Adrenal gland (tissue), 5 donors: Measurements from ENCODE around the gene NCCRP1.

ENCODE experiments used
- POLR2A ChIP-seq, 2 donors: fragments of 450-650 bp; IDR thresholded peaks; one replicate each; pipeline ENCODE4 v1.6.1; 2017; ENCODE audit warnings: antibody characterized with exemption in 2 of 2, mild to moderate bottlenecking in 2 of 2, moderate library complexity in 1 of 2
- TF ChIP-seq, protein P1 (sequence below), 6 experiments: fragments of 450-650 bp in 4 of 6; fragments of 200-600 bp in 2 of 6; sonication (generic) in 1 of 6; IDR thresholded peaks; 1 replicate in 5 of 6; 2 replicates in 1 of 6; pipeline versions ENCODE4 v1.5.1 to v1.8.0; 2016 to 2021; ENCODE audit warnings: antibody characterized with exemption in 6 of 6, mild to moderate bottlenecking in 2 of 6, moderate library complexity in 1 of 6
- donor health status: DM: no; HTN: no; CAD: no.

DNA sequence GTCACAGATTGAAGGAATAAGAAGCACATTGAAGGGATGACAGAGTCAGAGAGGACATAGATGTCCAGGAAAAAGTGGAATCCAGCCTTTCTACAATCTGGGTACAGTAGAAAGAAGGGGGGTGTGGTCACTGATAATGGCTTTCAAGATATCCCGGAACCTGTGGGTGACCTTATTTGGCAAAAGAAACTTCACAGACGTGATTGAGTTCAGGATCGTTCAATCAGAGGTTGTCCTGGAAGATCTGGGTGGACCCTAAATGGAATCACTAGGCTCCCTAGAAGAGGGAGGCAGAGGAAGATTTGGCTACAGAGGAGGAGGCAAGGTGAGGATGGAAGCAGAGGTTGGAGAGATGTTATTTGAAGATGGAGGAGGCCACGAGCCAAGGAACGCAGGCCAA is 20.3 kb downstream of the NCCRP1 start:
- TF ChIP-seq, protein P1, sequence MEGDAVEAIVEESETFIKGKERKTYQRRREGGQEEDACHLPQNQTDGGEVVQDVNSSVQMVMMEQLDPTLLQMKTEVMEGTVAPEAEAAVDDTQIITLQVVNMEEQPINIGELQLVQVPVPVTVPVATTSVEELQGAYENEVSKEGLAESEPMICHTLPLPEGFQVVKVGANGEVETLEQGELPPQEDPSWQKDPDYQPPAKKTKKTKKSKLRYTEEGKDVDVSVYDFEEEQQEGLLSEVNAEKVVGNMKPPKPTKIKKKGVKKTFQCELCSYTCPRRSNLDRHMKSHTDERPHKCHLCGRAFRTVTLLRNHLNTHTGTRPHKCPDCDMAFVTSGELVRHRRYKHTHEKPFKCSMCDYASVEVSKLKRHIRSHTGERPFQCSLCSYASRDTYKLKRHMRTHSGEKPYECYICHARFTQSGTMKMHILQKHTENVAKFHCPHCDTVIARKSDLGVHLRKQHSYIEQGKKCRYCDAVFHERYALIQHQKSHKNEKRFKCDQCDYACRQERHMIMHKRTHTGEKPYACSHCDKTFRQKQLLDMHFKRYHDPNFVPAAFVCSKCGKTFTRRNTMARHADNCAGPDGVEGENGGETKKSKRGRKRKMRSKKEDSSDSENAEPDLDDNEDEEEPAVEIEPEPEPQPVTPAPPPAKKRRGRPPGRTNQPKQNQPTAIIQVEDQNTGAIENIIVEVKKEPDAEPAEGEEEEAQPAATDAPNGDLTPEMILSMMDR (IDR thresholded peaks at IDR 0.05): no peak
- TF ChIP-seq POLR2A (IDR thresholded peaks at IDR 0.05): no peak
